Measurements from ENCODE around the gene OR5V1.
A peak's percentile ranks its signal among the peaks of the same experiment; 100 is the strongest.
"Not testable (repeated sequence)": the region's sequence is repeated elsewhere in the genome, so short reads cannot be mapped to it uniquely, and the experiment has no call there.

The OR5V1 gene

GRCh38 chr6:29376003-29376402 is 7.3 kb upstream of the OR5V1 start:
- in situ Hi-C loops (cut with HindIII; ENCODE audit: low pct_ligation_motif_present, low sequenced_read_pairs), result no loop called here
- peak; percentile 9 for DNase-seq
- no peak overlapping the region for H3K4me3 ChIP-seq (ENCODE audit: low read depth, low read length)
- peak; percentile 22 for TF ChIP-seq CTCF (IDR thresholded peaks at IDR 0.05; ENCODE audit: low read depth, low read length, missing control alignments)
- H3K27ac ChIP-seq, result no peak overlapping the region
- H3K27me3 ChIP-seq (replicated peaks), result no peaks in the 10 kb centered on the region
- no peaks in the 10 kb centered on the region for H3K36me3 ChIP-seq (replicated peaks)

GRCh38 chr6:29375191-29375590 is 6.5 kb upstream of the OR5V1 start, which contains the start of gene OR12D3:
TSS of gene OR12D3 (minus strand) at chr6:29375291. CDS start at chr6:29375287, 4 bp downstream.
- TF ChIP-seq CTCF (IDR thresholded peaks at IDR 0.05; ENCODE audit: low read depth, low read length, missing control alignments), result no peak
- in situ Hi-C loops (cut with HindIII; ENCODE audit: low pct_ligation_motif_present, low sequenced_read_pairs), result no loop called here
- H3K36me3 ChIP-seq (replicated peaks), result no peaks in the 10 kb centered on the region

GRCh38 chr6:29355603-29356002 is 13.1 kb downstream of the OR5V1 start:
- DNase-seq, result no peak
- TF ChIP-seq CTCF (IDR thresholded peaks at IDR 0.05; ENCODE audit: low read depth, low read length, missing control alignments), result no peak
- in situ Hi-C loops (cut with HindIII; ENCODE audit: low pct_ligation_motif_present, low sequenced_read_pairs), result no loop called here

More at GRCh38 chr6:29375191-29375590, 6.5 kb upstream of the OR5V1 start, which contains the start of gene OR12D3:
- Histone ChIP-seq H3K27ac (no peak within 1 kb of the TSS), H3K27me3 (replicated peaks) (no peaks in the 10 kb centered on the region), H3K4me3 (ENCODE audit: low read depth, low read length) (no peak within 1 kb of the TSS)
- DNase-seq, result no peak

GRCh38 chr6:29354980-29355379 is 13.7 kb downstream of the OR5V1 start:
- Histone ChIP-seq H3K4me3 (ENCODE audit: low read depth, low read length) (no peak overlapping the region), H3K27me3 (replicated peaks) (no peaks in the 10 kb centered on the region), H3K36me3 (replicated peaks) (no peaks in the 10 kb centered on the region), H3K27ac (no peak overlapping the region)
- TF ChIP-seq CTCF (IDR thresholded peaks at IDR 0.05; ENCODE audit: low read depth, low read length, missing control alignments), result no peak
- in situ Hi-C loops (cut with HindIII; ENCODE audit: low pct_ligation_motif_present, low sequenced_read_pairs), result no loop called here
- no peak for DNase-seq

More at GRCh38 chr6:29355603-29356002, 13.1 kb downstream of the OR5V1 start:
- Histone ChIP-seq H3K4me3 (ENCODE audit: low read depth, low read length) (no peak overlapping the region), H3K27me3 (replicated peaks) (no peaks in the 10 kb centered on the region), H3K27ac (no peak overlapping the region), H3K36me3 (replicated peaks) (no peaks in the 10 kb centered on the region)

- H3K4me3 ChIP-seq (ENCODE audit: low read depth, low read length); H3K27me3 ChIP-seq (replicated peaks); H3K36me3 ChIP-seq (replicated peaks); in situ Hi-C loops (cut with HindIII; ENCODE audit: low pct_ligation_motif_present, low sequenced_read_pairs); DNase-seq; H3K27ac ChIP-seq: not testable (repeated sequence)
Observed at GRCh38 chr6:29349348-29349747, 19.3 kb downstream of the OR5V1 start.

- Histone ChIP-seq H3K27me3 (replicated peaks) (no peaks in the 10 kb centered on the region), H3K36me3 (replicated peaks) (no peaks in the 10 kb centered on the region), H3K4me3 (ENCODE audit: low read depth, low read length) (no peak overlapping the region), H3K27ac (no peak overlapping the region)
- TF ChIP-seq CTCF (IDR thresholded peaks at IDR 0.05; ENCODE audit: low read depth, low read length, missing control alignments), result no peak
- in situ Hi-C loops (cut with HindIII; ENCODE audit: low pct_ligation_motif_present, low sequenced_read_pairs), result no loop called here
- DNase-seq, result no peak
Observed at GRCh38 chr6:29345380-29345779, 23.3 kb downstream of the OR5V1 start.

Data from brain microvascular endothelial cell (primary cell).